ENCODE measurements around the gene PDGFRB. TPM values are rescaled to one million over a fixed set of nuclear protein-coding genes. Genes with fewer than 3 reads are reported as not detected.

PDGFRB gene
- polyA plus RNA-seq, 1 donor = 115 TPM

- DNase-seq (ENCODE audit: low read depth) = no peak
Measured at GRCh38 chr5:150163035-150163434, 7.4 kb upstream of the PDGFRB start.

DNA sequence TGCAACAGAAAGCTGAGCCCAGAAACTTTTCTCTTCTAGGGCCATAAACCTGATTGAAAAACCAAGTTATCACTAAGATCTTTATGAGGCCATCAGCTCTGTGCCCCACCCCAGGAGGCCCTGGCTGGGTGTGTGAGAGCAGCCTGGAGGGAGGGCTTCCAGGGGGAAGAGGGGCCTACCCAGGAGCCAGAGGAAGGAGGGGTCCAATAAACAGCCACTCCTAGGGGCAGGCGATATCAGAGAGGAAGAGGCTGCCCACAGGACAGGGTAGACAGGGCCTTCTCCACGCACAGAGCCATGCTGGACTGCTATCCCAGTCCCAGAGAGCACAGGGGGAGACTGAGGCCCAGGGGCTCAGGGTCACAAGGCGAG lies 6.5 kb upstream of the PDGFRB start:
- no peak for DNase-seq (ENCODE audit: low read depth)

DNA sequence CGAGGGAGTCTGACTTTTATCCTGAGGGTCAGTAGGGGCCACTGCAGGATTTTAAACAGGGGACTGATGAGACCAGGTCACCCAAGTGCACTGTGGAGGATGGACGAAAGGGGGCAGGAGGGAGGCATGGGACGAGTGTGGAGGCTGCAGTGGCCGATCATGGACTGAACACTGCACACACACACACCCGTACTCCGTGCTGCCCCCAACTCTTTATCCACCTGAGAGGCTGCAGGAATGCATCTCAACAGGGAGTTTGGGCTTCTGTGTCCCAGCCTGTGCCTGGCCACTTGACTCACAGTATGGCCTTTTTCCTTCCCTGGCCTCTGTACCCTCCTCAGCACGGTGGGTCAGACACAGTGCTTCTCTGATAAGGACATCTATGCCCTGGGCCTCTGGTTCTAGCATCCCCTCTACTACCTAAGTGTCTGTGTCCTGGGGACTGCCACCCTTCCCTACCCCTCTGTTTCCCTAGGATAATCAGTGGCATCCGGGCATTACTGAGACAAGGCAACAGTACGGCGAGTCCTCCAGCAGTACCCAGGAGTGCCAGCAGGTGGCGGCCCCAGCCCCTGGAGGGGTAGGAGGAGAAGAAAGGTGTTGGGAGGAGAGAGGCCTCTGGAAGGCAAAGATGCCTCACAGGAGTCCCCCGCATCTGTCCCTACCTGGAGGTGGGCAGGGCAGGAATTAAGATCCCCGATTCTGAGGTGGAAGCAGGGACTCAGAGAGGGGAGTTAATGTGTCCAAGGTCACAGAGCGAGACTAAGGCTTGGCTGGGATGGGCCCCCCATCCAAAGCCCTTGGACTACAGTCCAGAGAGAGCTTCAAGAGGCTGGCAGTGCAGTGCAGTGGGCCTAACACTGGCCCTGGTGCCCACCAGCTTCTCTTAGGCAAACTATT lies 5.8 kb upstream of the PDGFRB start:
- DNase-seq (ENCODE audit: low read depth) = no peak

DNA sequence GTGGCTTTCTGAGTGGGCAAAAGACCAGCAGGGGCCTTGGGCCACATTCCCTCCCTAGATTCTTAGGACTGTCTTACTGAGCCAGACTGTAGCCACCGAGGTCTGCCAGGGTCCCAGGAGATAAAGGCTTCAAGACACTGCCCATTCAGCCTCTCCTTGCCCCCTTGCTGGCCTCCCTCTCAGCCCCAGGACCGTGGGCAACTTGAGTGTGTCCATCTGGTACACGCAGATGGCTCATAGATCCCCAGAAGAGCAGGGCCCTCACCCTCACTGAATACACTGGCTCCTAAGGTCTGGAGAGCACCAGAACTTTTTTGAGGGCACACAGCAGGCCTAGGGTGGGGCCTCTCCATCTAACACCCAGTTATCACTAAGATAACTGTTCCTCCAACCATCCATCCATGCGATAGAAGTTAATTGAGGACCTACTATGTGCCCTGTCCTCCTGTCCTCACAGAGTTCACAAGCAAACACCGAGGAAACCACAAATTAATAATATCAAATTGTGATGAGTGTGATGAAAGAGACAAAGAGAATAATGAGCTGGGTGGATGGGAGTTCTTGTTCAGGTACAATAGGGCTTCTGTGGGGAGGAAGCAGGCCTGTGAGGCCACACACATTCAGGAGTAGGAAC lies 4.9 kb upstream of the PDGFRB start:
- no peak for DNase-seq (ENCODE audit: low read depth)

DNA sequence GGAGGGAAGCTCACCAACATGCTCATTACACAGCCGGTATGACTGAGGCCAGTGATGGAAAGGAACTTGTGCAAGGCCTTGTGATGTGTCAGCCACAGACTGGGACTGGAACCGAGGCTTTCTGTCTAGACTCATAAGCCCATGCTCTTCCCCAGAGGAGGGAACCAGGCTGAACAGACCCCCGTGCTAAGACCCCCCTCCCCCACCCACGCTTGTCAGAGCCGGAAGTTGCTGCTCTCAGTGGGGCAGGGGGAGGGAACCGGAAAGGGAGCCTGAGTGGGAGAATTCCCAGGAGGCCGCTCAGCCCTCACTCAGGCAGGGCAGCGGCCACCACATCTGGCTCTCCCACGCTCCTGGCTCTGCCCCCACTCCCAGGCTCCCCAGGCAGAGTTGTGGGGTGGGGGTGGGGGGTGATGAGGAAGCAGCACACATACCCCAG lies 4.1 kb upstream of the PDGFRB start:
- no peak for DNase-seq (ENCODE audit: low read depth)

DNA sequence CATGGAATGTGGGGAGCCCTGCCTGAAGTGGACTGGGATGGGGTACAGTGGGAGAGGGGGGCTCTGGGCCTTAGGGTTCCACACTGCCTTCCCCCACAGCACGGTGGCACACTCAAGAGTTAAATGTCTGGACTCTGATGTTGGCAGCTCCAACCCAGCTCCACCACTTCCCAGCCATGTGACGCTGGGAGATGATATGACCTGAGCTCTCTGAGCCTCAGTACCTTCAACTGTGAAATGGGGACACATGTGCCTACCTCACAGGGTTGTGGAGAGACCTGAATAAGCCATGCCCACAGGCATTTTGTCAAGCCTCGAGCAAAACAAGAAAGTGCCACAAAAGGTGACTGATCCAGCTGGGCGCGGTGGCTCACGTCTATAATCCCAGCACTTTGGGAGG lies 3.4 kb upstream of the PDGFRB start:
- DNase-seq (ENCODE audit: low read depth) = no peak

DNA sequence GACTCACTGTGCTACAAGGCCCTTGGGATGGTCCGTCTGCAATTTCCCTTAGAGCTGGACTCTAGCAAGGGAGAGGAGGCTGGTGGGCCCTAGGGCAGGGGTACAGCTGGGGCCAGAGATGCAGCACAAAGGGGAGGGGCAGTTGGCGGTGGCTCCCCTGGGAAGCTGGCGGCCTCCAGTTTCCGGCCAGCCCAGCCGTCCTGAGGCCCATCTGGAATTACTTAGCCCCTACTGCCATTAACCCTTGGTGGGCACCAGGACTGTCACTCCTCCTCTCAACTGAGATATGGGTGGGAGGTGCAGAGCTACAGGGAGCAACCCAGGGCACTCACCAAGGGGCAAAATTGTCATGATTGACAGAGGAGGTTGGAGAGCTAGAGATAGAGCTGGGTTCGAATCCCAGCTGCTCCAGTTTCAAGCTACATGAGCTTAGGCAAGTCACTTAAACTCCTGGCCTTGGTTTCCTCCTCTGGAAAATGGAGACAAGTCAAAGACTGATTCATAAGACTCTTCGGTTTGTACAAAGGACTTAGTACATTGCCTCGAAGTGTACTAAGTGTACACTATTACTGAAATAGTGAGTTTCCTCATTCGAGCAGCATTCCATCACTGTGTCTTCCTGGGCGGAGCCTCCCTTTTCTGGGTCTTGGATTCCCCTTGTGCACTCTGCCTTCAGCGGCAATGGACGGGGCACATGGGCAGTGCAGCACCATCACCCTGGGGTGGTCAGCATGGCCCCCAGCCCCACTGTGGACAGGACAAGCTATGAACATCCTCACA lies 2.7 kb upstream of the PDGFRB start:
- DNase-seq (ENCODE audit: low read depth) = no peak

DNA sequence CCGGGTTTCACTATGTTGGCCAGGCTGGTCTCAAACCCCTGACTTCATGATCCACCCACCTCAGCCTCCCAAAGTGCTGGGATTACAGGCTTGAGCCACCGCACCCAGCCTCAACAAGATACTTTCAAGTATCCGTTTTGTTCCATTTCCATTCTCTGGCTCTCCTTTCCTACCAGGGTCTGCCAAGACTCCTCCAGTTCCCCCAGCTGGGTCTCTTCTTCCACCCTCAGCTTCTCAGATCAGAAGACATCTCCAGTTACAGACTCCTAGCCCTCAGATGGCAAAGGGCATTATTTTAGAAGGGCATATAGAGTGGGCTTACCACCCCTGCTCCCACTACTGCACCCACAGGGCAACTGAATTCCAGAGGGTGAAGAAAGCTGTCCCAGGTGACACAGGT lies 1.5 kb upstream of the PDGFRB start:
- DNase-seq (ENCODE audit: low read depth) = no peak

- DNase-seq (ENCODE audit: low read depth) = no peak
Measured at GRCh38 chr5:150156540-150156939, 895 bp upstream of the PDGFRB start.

GRCh38 chr5:150156027-150156368 lies 353 bp upstream of the PDGFRB start:
- no peak for DNase-seq (ENCODE audit: low read depth)

- no peak for DNase-seq (ENCODE audit: low read depth)
Measured at GRCh38 chr5:150154618-150155128, 972 bp downstream of the PDGFRB start.

DNA sequence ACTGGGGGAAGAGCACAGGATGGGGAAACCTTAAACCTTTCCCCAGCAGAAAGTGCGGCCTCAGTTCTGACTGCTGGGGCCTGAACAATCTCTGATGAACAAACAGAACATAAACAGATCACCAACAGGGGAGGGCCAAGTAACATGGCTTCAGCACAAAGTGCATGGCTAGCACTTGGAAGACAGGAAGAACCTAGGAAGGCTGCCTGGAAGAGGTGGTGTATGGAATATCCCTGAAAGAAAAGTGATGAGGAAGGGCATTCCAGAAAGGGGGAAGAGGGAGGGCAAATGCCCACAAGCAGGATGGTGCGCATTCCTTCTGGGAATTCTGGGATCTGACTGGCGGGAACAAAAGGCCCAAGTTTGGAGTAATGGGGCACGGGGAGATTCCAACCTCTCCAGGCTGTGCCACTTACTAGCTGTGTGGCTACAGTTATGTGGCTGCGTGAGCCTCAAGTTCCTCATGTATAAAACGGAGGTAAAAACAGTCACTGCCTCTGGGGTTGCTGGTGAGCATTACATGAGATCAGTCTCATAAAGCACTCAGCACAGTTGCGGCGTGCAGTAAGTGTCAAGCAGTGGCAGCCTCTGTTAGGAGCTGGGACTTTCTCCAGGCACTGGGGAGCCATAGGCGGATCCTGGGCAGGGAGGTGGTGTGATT lies 1.6 kb downstream of the PDGFRB start:
- DNase-seq (ENCODE audit: low read depth) = no peak

GRCh38 chr5:150153483-150153882 lies 2.2 kb downstream of the PDGFRB start:
- no peak for DNase-seq (ENCODE audit: low read depth)

DNA sequence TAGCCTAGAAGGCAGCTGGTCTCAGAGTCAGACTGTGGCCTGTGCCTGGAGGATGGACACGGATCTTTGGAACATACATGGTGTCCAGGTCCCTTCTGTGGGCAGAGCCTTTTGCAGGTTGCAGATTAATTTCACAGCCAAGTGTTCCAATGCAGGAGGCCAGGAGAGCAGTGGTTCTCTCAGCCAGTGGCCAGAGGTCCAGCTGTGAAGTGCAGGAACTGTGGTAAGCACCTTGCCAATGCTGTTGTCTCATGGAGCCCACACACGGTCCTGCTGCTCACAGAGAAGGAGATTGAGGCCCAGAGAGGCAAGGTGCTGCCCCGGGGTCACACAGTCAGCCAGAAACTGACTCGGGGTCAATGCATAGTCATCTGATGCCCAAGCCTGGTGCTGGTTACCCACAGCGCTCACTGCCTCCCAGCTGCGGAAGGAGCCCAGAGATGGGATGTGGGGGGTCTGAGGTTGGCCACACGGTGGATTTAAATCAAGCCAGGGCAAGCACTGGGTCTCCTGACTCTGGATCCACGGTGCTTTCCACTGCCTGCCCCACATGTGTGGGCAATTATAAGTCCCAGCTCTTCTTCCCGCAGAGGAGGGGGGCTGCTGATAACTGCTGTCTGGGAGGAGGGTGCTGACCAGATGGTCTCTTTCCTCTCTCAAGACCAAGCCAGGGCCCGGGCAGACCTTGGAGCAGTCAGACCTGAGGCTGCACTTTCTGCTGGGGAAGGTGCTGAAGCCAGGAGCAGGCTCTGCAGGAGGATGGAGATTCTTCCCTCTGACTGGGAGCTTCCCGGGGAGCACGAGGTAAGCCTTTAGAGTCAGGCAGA lies 2.8 kb downstream of the PDGFRB start:
- DNase-seq (ENCODE audit: low read depth) = no peak

DNA sequence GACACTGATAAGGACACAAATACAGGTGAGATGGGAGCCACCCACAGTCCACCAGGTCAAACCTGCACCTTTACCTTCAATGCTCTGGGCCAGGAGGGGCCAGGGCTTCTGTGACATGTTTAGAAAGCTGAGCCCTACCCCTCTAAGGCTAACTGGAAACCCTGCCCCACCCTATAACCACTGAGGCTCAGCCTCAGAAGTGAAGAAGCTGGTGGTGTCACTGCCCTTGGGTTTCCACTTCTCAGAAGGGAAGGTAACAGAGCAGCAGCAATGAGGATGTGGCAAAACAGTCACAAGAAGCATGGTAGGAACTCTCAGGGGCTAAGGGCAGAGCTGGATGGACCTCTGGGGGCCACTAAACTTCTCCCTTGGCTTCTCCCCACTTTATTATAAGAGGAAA lies 6.0 kb downstream of the PDGFRB start:
- DNase-seq (ENCODE audit: low read depth) = no peak

DNA sequence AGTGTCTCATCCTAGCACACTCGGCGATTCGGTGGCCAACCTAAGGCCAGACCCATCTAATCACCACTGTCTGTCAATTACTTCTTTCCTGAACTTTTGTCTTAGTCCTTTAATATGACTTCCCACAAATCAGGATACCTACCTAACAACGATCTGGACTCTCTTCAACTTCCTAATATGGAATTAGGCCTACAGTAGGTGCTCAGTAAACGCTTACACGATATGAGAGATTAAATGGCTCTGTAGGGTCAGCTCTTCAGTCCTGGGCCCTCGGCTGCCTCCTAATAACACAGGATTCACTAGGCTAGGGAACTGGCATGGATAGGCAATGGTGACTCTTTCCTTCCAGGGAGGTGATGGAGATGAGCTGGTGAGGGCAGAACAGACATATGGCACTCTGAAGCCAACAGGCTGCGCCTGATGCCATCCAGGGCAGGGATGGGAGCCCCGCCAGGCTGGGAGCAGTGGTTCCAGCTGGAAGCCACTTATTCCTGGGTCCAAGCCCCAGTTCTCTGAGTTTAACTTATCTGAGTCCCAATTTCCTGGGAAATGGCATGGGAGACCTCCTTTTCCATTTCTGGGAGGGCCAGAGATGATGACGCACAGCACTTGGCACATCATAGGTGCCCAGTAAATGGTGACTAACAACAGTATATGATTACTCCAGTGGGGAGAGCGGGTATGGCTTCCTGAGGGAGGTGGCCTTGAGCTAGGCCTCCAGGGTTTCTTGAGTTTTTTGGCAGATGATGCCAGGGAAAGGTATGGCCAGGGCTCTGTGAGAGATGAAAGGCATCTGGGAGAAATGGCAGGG lies 7.3 kb downstream of the PDGFRB start:
- DNase-seq (ENCODE audit: low read depth) = no peak

DNA sequence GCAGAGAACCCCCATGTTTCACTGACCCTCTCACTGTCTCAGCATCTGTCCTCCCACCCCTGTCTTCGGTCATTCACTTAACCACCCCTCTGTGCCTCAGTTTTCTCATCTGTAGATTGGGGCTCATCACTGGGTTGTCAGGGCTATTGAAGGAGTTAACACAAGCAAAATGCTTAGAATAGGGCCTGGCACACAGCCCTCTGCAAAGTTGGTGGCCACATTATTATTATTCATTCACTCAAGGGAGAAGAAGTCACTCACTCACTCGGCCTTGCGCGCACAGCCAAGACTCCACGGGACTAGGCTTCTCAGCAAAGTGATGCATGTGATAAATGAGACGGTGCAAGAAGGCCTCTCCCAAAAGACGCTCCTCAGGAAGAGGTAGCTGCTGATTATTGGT lies 8.0 kb downstream of the PDGFRB start:
- no peak for DNase-seq (ENCODE audit: low read depth)

DNA sequence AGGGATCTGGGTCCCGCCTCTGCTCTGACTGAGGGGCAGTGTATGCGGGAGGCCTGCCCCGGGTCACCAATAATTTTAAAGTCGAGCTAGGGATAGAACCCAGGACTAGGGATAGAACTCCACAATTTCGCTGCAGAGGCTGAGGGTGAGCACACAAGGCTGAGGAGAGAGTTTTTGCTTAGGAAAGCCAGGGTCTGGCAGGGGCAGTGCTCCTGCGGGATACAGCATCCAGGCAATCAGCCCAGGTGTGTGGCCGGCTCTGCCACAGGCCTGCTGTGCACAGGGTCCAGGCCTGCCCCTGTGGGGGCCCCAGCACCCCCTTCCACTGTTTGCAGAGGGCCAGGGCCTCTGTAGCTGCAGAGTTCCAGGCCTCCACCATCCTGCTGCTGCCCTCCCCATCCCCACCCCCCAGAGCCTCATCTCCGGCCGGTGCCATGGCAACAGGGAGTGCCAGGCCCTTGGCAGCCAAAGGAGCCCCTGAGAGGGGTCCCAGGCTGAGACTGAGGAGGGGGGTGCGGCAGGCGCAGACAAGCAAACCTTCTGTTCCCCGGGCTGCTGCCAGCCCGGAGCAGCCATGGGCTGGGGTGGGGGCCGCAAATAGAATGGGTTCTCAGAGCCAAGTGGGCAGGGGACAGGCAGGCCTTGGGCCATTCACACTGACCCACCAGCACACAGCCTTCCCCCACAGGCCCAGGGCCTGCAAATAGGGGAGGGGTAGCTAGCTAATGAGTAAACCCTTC lies 8.6 kb downstream of the PDGFRB start:
- no peak for DNase-seq (ENCODE audit: low read depth)

DNA sequence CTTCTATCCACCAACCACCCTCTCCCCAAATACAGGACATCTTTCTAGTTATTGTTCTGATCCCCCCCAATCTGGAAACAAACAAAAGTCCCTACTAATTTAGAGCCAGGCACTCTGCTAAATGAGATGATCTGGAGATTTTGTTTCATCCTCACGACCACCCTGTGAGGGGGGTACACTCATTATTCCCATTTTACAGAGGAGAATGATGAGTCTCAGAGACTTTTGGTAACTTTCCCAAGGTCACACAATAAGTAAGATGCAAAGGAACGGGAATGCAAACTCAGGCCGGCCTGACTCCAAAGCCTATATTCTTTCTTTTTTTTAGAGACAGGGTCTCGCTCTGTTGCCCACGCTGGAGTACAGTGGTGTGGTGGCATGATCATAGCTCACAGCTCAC lies 9.4 kb downstream of the PDGFRB start:
- no peak for DNase-seq (ENCODE audit: low read depth)

Measured in forelimb muscle (tissue), 1 donor.